ENCODE results near the gene GPSM1. TPM values are rescaled to one million over a fixed set of nuclear protein-coding genes. Genes with fewer than 3 reads are reported as not detected.

The GPSM1 gene
- polyA plus RNA-seq, 4 donors: 1.1 to 40.9 (median 2.9) TPM

DNA sequence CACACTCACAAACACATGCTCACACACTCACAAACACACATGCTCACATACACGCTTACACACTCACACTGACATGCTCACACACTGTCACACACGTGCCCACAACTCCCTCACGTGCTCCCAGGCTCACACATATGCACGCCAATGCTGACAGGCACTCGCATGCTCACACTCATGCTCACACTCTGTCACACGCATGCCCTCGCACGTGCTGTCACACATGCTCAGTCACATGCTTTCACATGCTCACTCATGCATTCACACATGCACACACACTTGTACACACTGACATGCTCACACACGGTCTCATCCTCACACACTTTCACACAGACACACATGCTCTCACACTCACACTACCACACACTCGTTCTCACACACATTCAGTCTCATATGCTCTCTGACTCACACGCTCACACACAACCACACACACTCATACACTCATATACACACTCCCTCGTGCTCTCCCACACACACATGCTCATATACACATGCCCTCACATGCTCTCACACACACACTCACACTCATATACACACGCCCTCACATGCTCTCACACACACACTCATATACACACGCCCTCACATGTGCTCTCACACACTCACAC, 33.8 kb upstream of the GPSM1 start:
- no peaks in the 10 kb centered on the region for H3K36me3 ChIP-seq (ENCODE audit: control insufficient read depth in 3 of 3, insufficient read depth in 2 of 3, low read depth in 1 of 3, low read length in 3 of 3)
- H3K4me3 ChIP-seq (ENCODE audit: low read depth in 1 of 3, low read length in 3 of 3): no peak overlapping the region
- H3K27ac ChIP-seq (ENCODE audit: low read depth in 1 of 3, low read length in 2 of 3): no peak overlapping the region
- FAIRE-seq (no peak), DNase-seq (no peak)
- WGBS, 3 donors: 81 to 84% (median 83%) methylated on average over 14 of the region's 14 CpGs
- peaks cover 0 to 10% (median 0%) of the 10 kb centered on the region in 3 donors for H3K4me1 ChIP-seq (ENCODE audit: control insufficient read depth in 3 of 3, insufficient read depth in 2 of 3, low read depth in 1 of 3, low read length in 2 of 3)
- H3K27me3 ChIP-seq (ENCODE audit: control insufficient read depth in 3 of 3, insufficient read depth in 3 of 3, low read length in 3 of 3): no peaks in the 10 kb centered on the region
- H3K9me3 ChIP-seq (ENCODE audit: control insufficient read depth in 2 of 2, insufficient read depth in 1 of 2, low read depth in 1 of 2, low read length in 1 of 2): no peaks in the 10 kb centered on the region

DNA sequence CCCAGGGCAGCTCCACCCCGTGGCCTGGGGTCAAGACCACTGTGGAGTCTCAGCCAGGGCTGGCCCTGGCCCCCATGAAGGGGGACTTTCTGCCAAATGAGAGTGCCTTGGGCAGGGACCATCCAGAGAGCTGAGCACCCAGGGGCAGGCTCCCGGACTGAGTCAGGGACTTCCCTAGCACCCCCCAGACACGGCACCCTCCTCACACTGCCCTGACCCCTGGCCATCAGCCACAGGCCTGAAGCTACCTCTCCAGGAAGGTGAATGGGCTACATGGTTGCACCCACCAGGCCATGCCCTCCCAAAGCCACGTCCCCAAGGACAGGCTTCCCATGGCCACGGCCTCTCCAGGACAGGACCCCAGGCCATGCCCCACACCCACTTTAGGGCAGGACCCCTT, 32.9 kb upstream of the GPSM1 start:
- no peak overlapping the region for H3K27ac ChIP-seq (ENCODE audit: low read depth in 1 of 3, low read length in 2 of 3)
- no peak for FAIRE-seq
- WGBS, 3 donors: 73 to 83% (median 82%) methylated on average over 5 of the region's 5 CpGs
- H3K9me3 ChIP-seq (ENCODE audit: control insufficient read depth in 2 of 2, insufficient read depth in 1 of 2, low read depth in 1 of 2, low read length in 1 of 2): no peaks in the 10 kb centered on the region
- H3K27me3 ChIP-seq (ENCODE audit: control insufficient read depth in 3 of 3, insufficient read depth in 3 of 3, low read length in 3 of 3): no peaks in the 10 kb centered on the region
- H3K36me3 ChIP-seq (ENCODE audit: control insufficient read depth in 3 of 3, insufficient read depth in 2 of 3, low read depth in 1 of 3, low read length in 3 of 3): no peaks in the 10 kb centered on the region
- no peak overlapping the region for H3K4me3 ChIP-seq (ENCODE audit: low read depth in 1 of 3, low read length in 3 of 3)
- peaks cover 0 to 10% (median 0%) of the 10 kb centered on the region in 3 donors for H3K4me1 ChIP-seq (ENCODE audit: control insufficient read depth in 3 of 3, insufficient read depth in 2 of 3, low read depth in 1 of 3, low read length in 2 of 3)
- DNase-seq: no peak

- Histone ChIP-seq H3K27me3 (ENCODE audit: control insufficient read depth in 3 of 3, insufficient read depth in 3 of 3, low read length in 3 of 3) (no peaks in the 10 kb centered on the region), H3K4me3 (ENCODE audit: low read depth in 1 of 3, low read length in 3 of 3) (no peak overlapping the region), H3K27ac (ENCODE audit: low read depth in 1 of 3, low read length in 2 of 3) (no peak overlapping the region), H3K4me1 (ENCODE audit: control insufficient read depth in 3 of 3, insufficient read depth in 2 of 3, low read depth in 1 of 3, low read length in 2 of 3) (peaks cover 0 to 10% (median 0%) of the 10 kb centered on the region in 3 donors), H3K36me3 (ENCODE audit: control insufficient read depth in 3 of 3, insufficient read depth in 2 of 3, low read depth in 1 of 3, low read length in 3 of 3) (no peaks in the 10 kb centered on the region), H3K9me3 (ENCODE audit: control insufficient read depth in 2 of 2, insufficient read depth in 1 of 2, low read depth in 1 of 2, low read length in 1 of 2) (no peaks in the 10 kb centered on the region)
- DNase-seq (no peak), FAIRE-seq (no peak)
- 90 to 93% (median 92%) methylated on average over 16 of the region's 16 CpGs for WGBS, 3 donors
These were observed 32.3 kb upstream of the GPSM1 start for GRCh38 chr9:136295055-136295454.

- no peak for FAIRE-seq
- H3K4me3 ChIP-seq (ENCODE audit: low read depth in 1 of 3, low read length in 3 of 3): no peak overlapping the region
- DNase-seq: no peak
- peaks cover 0 to 10% (median 0%) of the 10 kb centered on the region in 3 donors for H3K4me1 ChIP-seq (ENCODE audit: control insufficient read depth in 3 of 3, insufficient read depth in 2 of 3, low read depth in 1 of 3, low read length in 2 of 3)
- H3K9me3 ChIP-seq (ENCODE audit: control insufficient read depth in 2 of 2, insufficient read depth in 1 of 2, low read depth in 1 of 2, low read length in 1 of 2): no peaks in the 10 kb centered on the region
- 64 to 74% (median 67%) methylated on average over 36 to 37 of the region's 37 CpGs for WGBS, 3 donors
- H3K36me3 ChIP-seq (ENCODE audit: control insufficient read depth in 3 of 3, insufficient read depth in 2 of 3, low read depth in 1 of 3, low read length in 3 of 3): no peaks in the 10 kb centered on the region
- no peaks in the 10 kb centered on the region for H3K27me3 ChIP-seq (ENCODE audit: control insufficient read depth in 3 of 3, insufficient read depth in 3 of 3, low read length in 3 of 3)
- H3K27ac ChIP-seq (ENCODE audit: low read depth in 1 of 3, low read length in 2 of 3): no peak overlapping the region
These were observed 31.6 kb upstream of the GPSM1 start for GRCh38 chr9:136295542-136296433.

GRCh38 chr9:136296434-136297015, 30.8 kb upstream of the GPSM1 start:
- Histone ChIP-seq H3K36me3 (ENCODE audit: control insufficient read depth in 3 of 3, insufficient read depth in 2 of 3, low read depth in 1 of 3, low read length in 3 of 3) (no peaks in the 10 kb centered on the region), H3K9me3 (ENCODE audit: control insufficient read depth in 2 of 2, insufficient read depth in 1 of 2, low read depth in 1 of 2, low read length in 1 of 2) (no peaks in the 10 kb centered on the region), H3K27ac (ENCODE audit: low read depth in 1 of 3, low read length in 2 of 3) (no peak overlapping the region), H3K4me1 (ENCODE audit: control insufficient read depth in 3 of 3, insufficient read depth in 2 of 3, low read depth in 1 of 3, low read length in 2 of 3) (peaks cover 0 to 10% (median 0%) of the 10 kb centered on the region in 3 donors), H3K27me3 (ENCODE audit: control insufficient read depth in 3 of 3, insufficient read depth in 3 of 3, low read length in 3 of 3) (no peaks in the 10 kb centered on the region), H3K4me3 (ENCODE audit: low read depth in 1 of 3, low read length in 3 of 3) (peak overlapping the region in 1 of 3 donors; percentile 28)
- WGBS, 3 donors: 35 to 83% (median 66%) methylated on average over 16 of the region's 16 CpGs
- no peak for DNase-seq
- no peak for FAIRE-seq

DNA sequence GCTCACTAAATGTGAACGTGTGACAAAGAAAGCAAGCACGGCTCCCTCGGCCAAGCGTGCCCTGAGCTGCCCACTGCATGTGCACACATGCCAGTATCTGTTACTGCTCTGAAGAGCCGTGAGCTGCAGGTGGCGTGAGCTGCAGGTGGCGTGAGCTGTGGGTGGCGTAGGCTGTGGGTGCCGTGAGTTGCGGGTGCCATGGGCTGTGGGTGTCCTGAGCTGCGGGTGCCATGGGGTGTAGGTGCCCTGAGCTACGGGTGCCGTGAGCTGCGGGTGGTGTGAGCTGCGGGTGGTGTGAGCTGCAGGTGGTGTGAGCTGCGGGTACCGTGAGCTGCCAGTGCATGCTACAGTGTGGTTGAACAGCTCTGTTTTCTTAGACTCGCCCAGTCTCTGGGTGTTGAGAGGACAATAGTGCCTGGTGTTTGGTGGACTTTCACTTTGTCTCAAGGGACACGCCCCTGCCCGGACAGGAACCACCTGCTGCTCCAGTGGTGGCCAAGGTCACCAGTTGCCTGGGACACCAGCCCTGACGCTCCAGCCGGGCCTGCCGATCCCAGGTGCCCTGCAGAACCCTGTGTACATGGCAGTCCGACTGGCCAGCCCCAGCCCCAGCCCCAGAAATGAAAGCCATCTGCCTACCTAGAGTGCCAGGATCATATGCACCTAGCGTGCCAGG, 30.2 kb upstream of the GPSM1 start:
- Histone ChIP-seq H3K9me3 (ENCODE audit: control insufficient read depth in 2 of 2, insufficient read depth in 1 of 2, low read depth in 1 of 2, low read length in 1 of 2) (no peaks in the 10 kb centered on the region), H3K36me3 (ENCODE audit: control insufficient read depth in 3 of 3, insufficient read depth in 2 of 3, low read depth in 1 of 3, low read length in 3 of 3) (no peaks in the 10 kb centered on the region), H3K27ac (ENCODE audit: low read depth in 1 of 3, low read length in 2 of 3) (no peak overlapping the region), H3K27me3 (ENCODE audit: control insufficient read depth in 3 of 3, insufficient read depth in 3 of 3, low read length in 3 of 3) (no peaks in the 10 kb centered on the region), H3K4me3 (ENCODE audit: low read depth in 1 of 3, low read length in 3 of 3) (peak overlapping the region in 1 of 3 donors; percentile 28), H3K4me1 (ENCODE audit: control insufficient read depth in 3 of 3, insufficient read depth in 2 of 3, low read depth in 1 of 3, low read length in 2 of 3) (peaks cover 0 to 10% (median 0%) of the 10 kb centered on the region in 3 donors)
- DNase-seq (peak; percentile 51 to 65), FAIRE-seq (no peak)
- WGBS, 3 donors: 11 to 55% (median 27%) methylated on average over 25 of the region's 25 CpGs

DNA sequence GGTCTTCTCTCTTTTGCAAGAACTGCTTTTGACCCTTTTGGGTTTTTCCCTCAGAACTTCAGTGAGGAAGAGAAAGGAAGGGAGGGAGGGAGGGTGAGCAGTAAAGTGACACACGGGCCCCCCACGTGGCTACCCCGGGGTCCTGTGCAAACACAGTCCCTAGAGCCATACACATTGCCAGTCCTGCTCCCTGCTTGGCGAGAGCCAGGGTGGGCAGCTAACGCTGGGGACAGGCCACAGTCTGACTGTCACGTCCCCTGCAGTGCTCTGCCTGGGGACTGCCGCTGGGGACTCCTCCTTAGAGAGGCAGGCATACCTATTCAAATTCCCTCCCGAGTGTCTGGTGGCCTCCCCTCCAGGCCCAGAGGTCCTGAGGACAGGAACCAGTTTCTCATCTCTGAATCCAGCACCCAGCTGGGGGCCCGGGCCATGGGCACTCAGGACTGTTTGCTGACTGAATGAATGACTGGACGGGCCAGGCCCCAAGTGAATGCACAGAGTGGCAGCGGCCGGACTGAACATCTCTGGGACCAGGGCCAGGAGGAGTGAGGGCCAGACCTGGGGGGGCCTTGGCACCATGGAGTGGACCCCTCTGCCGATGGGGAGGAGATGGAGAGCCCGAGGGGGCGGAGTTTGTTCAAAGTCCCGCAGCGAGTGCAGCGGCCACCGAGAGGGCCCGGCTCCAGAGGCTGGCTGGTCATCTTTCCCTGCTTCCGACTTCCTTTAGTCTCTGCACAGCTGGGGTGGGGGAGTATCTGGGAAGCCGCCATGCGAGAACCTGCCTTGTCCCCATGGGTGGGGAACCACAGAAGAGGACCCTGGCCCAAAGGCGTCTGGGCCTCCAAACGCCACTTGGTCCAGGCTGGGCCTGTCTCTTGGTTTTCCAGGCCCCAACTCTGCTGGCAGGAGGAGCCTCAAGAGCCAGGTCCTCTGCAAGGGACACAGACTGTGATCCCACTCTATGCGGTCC, 29.3 kb upstream of the GPSM1 start:
- H3K9me3 ChIP-seq (ENCODE audit: control insufficient read depth in 2 of 2, insufficient read depth in 1 of 2, low read depth in 1 of 2, low read length in 1 of 2): no peaks in the 10 kb centered on the region
- FAIRE-seq (no peak), DNase-seq (no peak)
- no peaks in the 10 kb centered on the region for H3K27me3 ChIP-seq (ENCODE audit: control insufficient read depth in 3 of 3, insufficient read depth in 3 of 3, low read length in 3 of 3)
- 81 to 85% (median 84%) methylated on average over 26 of the region's 26 CpGs for WGBS, 3 donors
- H3K4me3 ChIP-seq (ENCODE audit: low read depth in 1 of 3, low read length in 3 of 3): no peak overlapping the region
- H3K36me3 ChIP-seq (ENCODE audit: control insufficient read depth in 3 of 3, insufficient read depth in 2 of 3, low read depth in 1 of 3, low read length in 3 of 3): no peaks in the 10 kb centered on the region
- H3K4me1 ChIP-seq (ENCODE audit: control insufficient read depth in 3 of 3, insufficient read depth in 2 of 3, low read depth in 1 of 3, low read length in 2 of 3): peaks cover 0 to 10% (median 0%) of the 10 kb centered on the region in 3 donors
- no peak overlapping the region for H3K27ac ChIP-seq (ENCODE audit: low read depth in 1 of 3, low read length in 2 of 3)
